Measurements from ENCODE around the gene ARHGAP45. TPM values are rescaled to one million over a fixed set of nuclear protein-coding genes. Genes with fewer than 3 reads are reported as not detected.
A peak's percentile ranks its signal among the peaks of the same experiment; 100 is the strongest.

Gene ARHGAP45
- total RNA-seq, 4 donors from 2014 or later: 0.83 to 7.6 (median 3.4) TPM

- TF ChIP-seq POLR2A (IDR thresholded peaks at IDR 0.05) (no peak), CTCF (IDR thresholded peaks at IDR 0.05 in 4 of 5, conservative IDR thresholded peaks at IDR 0.05 in 1 of 5) (no peak)
- no peak for DNase-seq
- peaks cover 4 to 18% of the 10 kb centered on the region in 2 donors for H3K4me1 ChIP-seq
- intact Hi-C loops (cut with DNase I; ENCODE audit: low total_unique reads) (no loop called here), in situ Hi-C loops (cut with MboI; ENCODE audit: low sequenced_read_pairs in 4 of 4) (no loop called here)
- H3K36me3 ChIP-seq: no peaks in the 10 kb centered on the region
- no peak overlapping the region for H3K4me3 ChIP-seq
- no peaks in the 10 kb centered on the region for H3K9me3 ChIP-seq
- peaks cover 41 to 66% (median 53%) of the 10 kb centered on the region in 3 donors for H3K27me3 ChIP-seq
- H3K27ac ChIP-seq: no peak overlapping the region
- ATAC-seq: peak in 1 of 2 donors; percentile 13
These were observed 1.3 kb upstream of the ARHGAP45 start for GRCh38 chr19:1065606-1066109.

GRCh38 chr19:1066251-1066747 is 668 bp upstream of the ARHGAP45 start:
- DNase-seq: no peak
- peaks cover 47 to 71% (median 58%) of the 10 kb centered on the region in 3 donors for H3K27me3 ChIP-seq
- ATAC-seq: no peak
- H3K27ac ChIP-seq: no peak overlapping the region
- H3K36me3 ChIP-seq: no peaks in the 10 kb centered on the region
- no peak for TF ChIP-seq CTCF (IDR thresholded peaks at IDR 0.05 in 4 of 5, conservative IDR thresholded peaks at IDR 0.05 in 1 of 5)
- no peak for TF ChIP-seq POLR2A (IDR thresholded peaks at IDR 0.05)
- H3K4me3 ChIP-seq: peak overlapping the region in 2 of 4 donors; percentile 34
- intact Hi-C loops (cut with DNase I; ENCODE audit: low total_unique reads): no loop called here
- no peaks in the 10 kb centered on the region for H3K9me3 ChIP-seq
- peaks cover 4 to 18% of the 10 kb centered on the region in 2 donors for H3K4me1 ChIP-seq
- in situ Hi-C loops (cut with MboI; ENCODE audit: low sequenced_read_pairs in 4 of 4): no loop called here

- ATAC-seq (no peak), DNase-seq (no peak)
- no peak overlapping the region for H3K27ac ChIP-seq
- peaks cover 4 to 18% of the 10 kb centered on the region in 2 donors for H3K4me1 ChIP-seq
- H3K9me3 ChIP-seq: no peaks in the 10 kb centered on the region
- H3K27me3 ChIP-seq: peaks cover 57 to 82% (median 68%) of the 10 kb centered on the region in 3 donors
- peak overlapping the region in 3 of 4 donors; percentile 27 to 34 (median 34) for H3K4me3 ChIP-seq
- intact Hi-C loops (cut with DNase I; ENCODE audit: low total_unique reads): no loop called here
- no peak for TF ChIP-seq POLR2A (IDR thresholded peaks at IDR 0.05)
- no peak for TF ChIP-seq CTCF (IDR thresholded peaks at IDR 0.05 in 4 of 5, conservative IDR thresholded peaks at IDR 0.05 in 1 of 5)
- in situ Hi-C loops (cut with MboI; ENCODE audit: low sequenced_read_pairs in 4 of 4): no loop called here
- H3K36me3 ChIP-seq: no peaks in the 10 kb centered on the region
These were observed 482 bp downstream of the ARHGAP45 start for GRCh38 chr19:1067341-1067957.

- in situ Hi-C loops (cut with MboI; ENCODE audit: low sequenced_read_pairs in 4 of 4): no loop called here
- peak overlapping the region in 2 of 4 donors; percentile 34 for H3K4me3 ChIP-seq
- H3K36me3 ChIP-seq: no peaks in the 10 kb centered on the region
- ATAC-seq (no peak), DNase-seq (no peak)
- TF ChIP-seq POLR2A (IDR thresholded peaks at IDR 0.05): no peak
- TF ChIP-seq CTCF (IDR thresholded peaks at IDR 0.05 in 4 of 5, conservative IDR thresholded peaks at IDR 0.05 in 1 of 5): no peak
- H3K4me1 ChIP-seq: peaks cover 4 to 18% of the 10 kb centered on the region in 2 donors
- no peak overlapping the region for H3K27ac ChIP-seq
- peaks cover 57 to 84% (median 71%) of the 10 kb centered on the region in 3 donors for H3K27me3 ChIP-seq
- H3K9me3 ChIP-seq: no peaks in the 10 kb centered on the region
- intact Hi-C loops (cut with DNase I; ENCODE audit: low total_unique reads): no loop called here
These were observed 1.3 kb downstream of the ARHGAP45 start for GRCh38 chr19:1068009-1069001.

Measured in gastrocnemius medialis (tissue), 4 donors.